Activated T-helper 17 cell treated with anti-CD3 and anti-CD28 coated beads, Interleukin-2, amount 50 U/mL, for 72 hours (primary cell): ENCODE measurements around the gene LRRC1. TPM values are rescaled to one million over a fixed set of nuclear protein-coding genes. Genes with fewer than 3 reads are reported as not detected.
"Not testable (repeated sequence)": the region's sequence is repeated elsewhere in the genome, so short reads cannot be mapped to it uniquely, and the experiment has no call there.

ENCODE experiments used
- ATAC-seq: fragments of 150-1000 bp; cut with Tn5 transposase; replicated peaks from 2 replicates; pipeline ENCODE4 v1.10.0; 2021; ENCODE audit warnings: mild to moderate bottlenecking, moderate library complexity
- H3K27ac Mint-ChIP-seq: one replicate; pipeline ENCODE4 v1.8.0; 2022; ENCODE audit warnings: mixed read lengths
- H3K27me3 Mint-ChIP-seq: one replicate; pipeline ENCODE4 v1.8.0; 2022; ENCODE audit warnings: mixed read lengths
- H3K36me3 Mint-ChIP-seq: one replicate; pipeline ENCODE4 v1.8.0; 2022; ENCODE audit warnings: low read depth, mild to moderate bottlenecking, mixed read lengths
- H3K4me1 Mint-ChIP-seq: one replicate; pipeline ENCODE4 v1.8.0; 2022; ENCODE audit warnings: mixed read lengths
- H3K4me3 Mint-ChIP-seq: one replicate; pipeline ENCODE4 v1.8.0; 2022; ENCODE audit warnings: mild to moderate bottlenecking, mixed read lengths
- H3K9me3 Mint-ChIP-seq: one replicate; pipeline ENCODE4 v1.8.0; 2022; ENCODE audit warnings: mixed read lengths
- total RNA-seq, 2 donors: library from RNA; stranded (reverse); gene quantifications; one replicate each; pipeline ENCODE4 v1.2.3, GENCODE V29; 2022

LRRC1 gene
- total RNA-seq, 2 donors from 2014 or later: 1.7 to 2.2 TPM

DNA sequence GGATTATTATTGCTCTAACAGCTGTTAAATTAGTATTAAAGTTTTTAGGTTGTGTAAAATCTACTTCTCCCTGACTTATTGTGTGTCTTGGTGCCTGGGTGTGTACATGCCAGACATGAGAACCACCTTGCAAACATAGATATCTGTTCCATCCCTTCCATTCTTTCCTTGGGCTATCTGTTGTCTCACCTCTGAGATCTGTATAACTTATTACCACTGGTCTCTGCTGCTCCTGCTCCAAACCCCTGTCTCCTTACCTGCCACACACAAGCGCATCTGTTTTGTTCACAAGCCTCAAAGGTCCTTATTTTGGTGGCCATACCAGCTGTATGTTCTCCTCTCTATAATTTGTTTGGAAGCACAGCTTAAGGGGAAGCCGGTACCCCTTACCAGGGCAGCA is 2.5 kb downstream of the LRRC1 start:
- Mint-ChIP-seq H3K4me3 (no peak overlapping the region), H3K9me3 (no peaks in the 10 kb centered on the region), H3K36me3 (no peaks in the 10 kb centered on the region), H3K27ac (no peak overlapping the region), H3K27me3 (no peaks in the 10 kb centered on the region), H3K4me1 (peaks cover 12% of the 10 kb centered on the region)
- no peak for ATAC-seq

DNA sequence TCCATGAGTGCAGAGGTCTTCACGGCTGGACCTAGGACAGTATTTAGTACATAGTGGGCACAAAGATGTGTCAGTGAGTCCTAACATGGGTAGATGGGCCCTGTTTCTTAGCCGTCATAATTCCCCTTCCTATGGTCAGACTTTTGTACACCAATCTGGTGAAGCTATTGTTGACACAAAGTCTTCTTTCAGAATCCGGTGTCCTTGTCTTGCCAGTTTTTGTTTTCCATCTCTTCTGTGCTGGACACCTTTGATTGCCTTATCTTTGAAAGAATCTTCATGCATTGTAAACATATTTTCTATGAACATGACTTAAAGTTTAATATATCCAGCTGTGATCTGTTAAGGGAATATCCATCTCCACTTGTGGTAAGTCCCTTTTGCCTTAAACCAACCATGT is 4.5 kb downstream of the LRRC1 start:
- no peaks in the 10 kb centered on the region for H3K36me3 Mint-ChIP-seq
- no peaks in the 10 kb centered on the region for H3K27me3 Mint-ChIP-seq
- no peak overlapping the region for H3K27ac Mint-ChIP-seq
- H3K4me3 Mint-ChIP-seq: no peak overlapping the region
- H3K9me3 Mint-ChIP-seq: no peaks in the 10 kb centered on the region
- no peak for ATAC-seq
- peaks cover 4% of the 10 kb centered on the region for H3K4me1 Mint-ChIP-seq

DNA sequence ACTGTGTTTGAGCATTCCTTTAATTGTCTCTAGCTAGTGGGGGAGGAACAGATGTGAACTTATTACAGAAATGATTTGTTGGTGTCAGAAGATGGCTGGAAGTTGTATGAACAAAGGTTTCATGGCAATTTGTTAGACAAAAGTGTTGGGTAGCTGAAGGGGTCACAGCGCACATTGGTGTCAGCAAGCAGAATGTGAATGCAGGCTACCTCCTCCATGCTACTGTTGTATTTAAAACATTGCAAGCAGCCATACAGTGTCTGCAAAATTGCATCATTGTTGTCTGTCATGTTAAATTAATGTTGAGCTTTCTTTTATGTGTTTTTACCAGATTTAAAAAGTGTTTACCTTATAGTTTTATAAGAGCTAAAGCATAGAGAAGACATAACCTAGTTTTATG is 6.2 kb downstream of the LRRC1 start:
- Mint-ChIP-seq H3K9me3 (no peaks in the 10 kb centered on the region), H3K27ac (no peak overlapping the region), H3K4me3 (no peak overlapping the region), H3K4me1 (peaks cover 3% of the 10 kb centered on the region), H3K36me3 (no peaks in the 10 kb centered on the region), H3K27me3 (no peaks in the 10 kb centered on the region)
- no peak for ATAC-seq

DNA sequence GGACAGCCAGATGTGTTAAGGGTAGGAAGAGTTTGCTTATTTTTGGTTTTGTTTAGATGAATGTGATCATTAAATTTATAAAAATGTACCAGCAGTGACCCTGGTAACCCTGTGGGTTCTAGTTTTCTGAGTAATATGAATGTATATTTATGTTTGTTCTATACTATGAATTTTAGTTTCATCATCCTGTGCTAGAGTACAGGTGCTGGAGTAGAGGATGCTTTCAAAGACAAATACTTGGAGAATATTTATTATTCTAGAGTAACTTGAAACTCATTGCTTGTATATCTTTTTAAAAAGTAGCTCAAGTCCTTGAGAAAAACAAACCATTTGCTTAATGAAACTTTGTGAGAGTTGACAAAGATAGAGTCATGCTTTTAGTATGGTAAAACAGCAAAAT is 7.8 kb downstream of the LRRC1 start:
- Mint-ChIP-seq H3K27me3 (no peaks in the 10 kb centered on the region), H3K9me3 (no peaks in the 10 kb centered on the region), H3K36me3 (no peaks in the 10 kb centered on the region), H3K27ac (no peak overlapping the region), H3K4me3 (no peak overlapping the region), H3K4me1 (peaks cover under 1% of the 10 kb centered on the region)
- no peak for ATAC-seq

DNA sequence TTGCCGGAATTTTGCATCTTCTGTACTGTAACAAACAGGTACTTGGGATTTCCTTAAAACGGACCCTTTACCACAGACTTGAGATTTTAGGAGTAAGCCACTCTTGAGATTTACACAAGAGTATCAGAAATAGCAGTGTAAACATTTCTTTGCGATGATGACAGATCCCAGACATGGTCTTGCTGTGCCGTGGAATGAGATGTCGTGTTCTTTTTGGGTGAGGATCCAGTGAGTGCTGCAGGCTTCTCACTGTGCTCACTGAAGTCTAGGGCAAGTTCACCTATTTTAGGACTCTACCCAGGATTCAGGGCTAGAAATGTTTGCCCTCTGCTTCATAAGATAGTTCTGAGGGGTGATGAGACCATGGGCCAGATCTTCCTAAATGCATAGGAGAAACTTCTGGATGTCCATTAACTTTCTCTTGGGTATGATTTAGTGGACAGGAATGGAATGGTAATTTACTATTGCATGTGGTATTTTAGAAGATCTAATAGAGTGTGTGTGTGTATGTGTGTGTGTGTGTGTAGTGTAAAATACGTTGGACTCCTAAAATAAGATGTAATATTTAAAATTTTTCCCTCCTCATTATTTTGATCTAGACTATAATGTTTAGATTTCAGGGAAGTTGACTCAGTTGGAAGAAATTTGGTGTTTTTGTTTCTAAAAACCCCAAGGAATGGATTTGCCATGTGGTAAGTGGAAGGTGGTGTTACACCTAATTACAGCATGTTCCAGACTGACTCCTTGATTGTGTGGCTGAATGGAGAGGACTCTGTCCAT is 8.5 kb downstream of the LRRC1 start:
- Mint-ChIP-seq H3K27ac (no peak overlapping the region), H3K36me3 (no peaks in the 10 kb centered on the region), H3K4me3 (no peak overlapping the region), H3K27me3 (no peaks in the 10 kb centered on the region), H3K4me1 (peaks cover 5% of the 10 kb centered on the region), H3K9me3 (no peaks in the 10 kb centered on the region)
- no peak for ATAC-seq

DNA sequence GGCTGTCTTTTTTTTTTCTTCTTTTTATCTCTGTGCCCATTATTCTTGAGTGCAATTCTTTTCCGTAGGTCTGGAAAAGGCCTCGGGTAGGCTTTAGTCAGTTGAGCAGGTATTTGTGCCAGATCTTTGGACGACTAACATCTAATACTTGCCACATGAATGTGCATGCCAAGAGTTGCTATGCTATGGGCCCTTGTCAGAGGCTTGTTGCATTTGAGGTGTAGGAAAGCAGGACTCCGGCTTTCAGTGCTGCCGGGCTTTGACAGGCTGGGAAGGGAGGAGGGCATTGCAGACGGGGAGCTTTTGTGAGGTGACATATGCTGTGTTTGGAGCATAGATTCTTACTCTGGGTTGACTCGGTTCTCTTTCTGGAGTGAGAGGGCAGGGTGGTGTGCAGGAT is 10.2 kb downstream of the LRRC1 start:
- no peak overlapping the region for H3K4me3 Mint-ChIP-seq
- H3K27me3 Mint-ChIP-seq: no peaks in the 10 kb centered on the region
- ATAC-seq: no peak
- peaks cover 5% of the 10 kb centered on the region for H3K4me1 Mint-ChIP-seq
- no peaks in the 10 kb centered on the region for H3K36me3 Mint-ChIP-seq
- no peaks in the 10 kb centered on the region for H3K9me3 Mint-ChIP-seq
- H3K27ac Mint-ChIP-seq: no peak overlapping the region

DNA sequence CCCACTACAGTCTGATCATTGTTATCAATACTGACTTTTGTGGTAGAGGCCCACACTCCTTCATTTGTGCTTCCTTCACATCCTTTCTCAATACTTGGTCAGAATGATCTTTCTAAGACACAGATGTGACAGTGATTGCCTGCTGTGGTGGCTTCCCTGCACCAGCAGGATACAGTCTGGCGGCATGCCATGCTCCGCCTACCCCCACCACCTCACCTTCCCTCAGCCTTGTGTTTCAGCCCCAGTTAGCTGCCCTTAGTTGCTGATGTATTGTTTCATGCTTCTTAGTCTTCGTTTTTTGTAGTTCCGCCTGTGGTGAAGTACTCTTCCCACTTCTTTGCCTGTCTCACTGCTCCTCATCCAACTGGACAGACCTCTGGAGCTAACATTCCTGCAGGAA is 10.9 kb downstream of the LRRC1 start:
- Mint-ChIP-seq H3K27ac (no peak overlapping the region), H3K36me3 (no peaks in the 10 kb centered on the region), H3K27me3 (no peaks in the 10 kb centered on the region), H3K4me3 (no peak overlapping the region), H3K4me1 (peaks cover 5% of the 10 kb centered on the region), H3K9me3 (no peaks in the 10 kb centered on the region)
- ATAC-seq: no peak

DNA sequence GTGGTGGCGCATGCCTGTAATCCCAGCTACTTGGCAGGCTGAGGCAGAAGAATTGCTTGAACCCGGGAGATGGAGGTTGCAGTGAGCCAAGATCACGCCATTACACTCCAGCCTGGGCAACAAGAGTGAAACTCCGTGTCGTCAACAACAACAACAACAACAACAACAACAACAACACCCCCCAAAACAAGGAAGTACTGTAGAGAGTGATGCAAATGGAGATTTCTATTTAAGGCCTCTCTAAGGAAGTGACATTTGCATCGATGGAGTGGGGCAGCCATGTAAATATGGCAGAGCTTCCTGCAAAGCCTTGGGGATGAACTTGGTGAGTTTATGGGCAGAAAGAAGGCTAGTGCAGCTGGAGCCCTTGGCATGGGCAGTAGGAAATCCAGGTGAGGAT is 12.8 kb downstream of the LRRC1 start:
- not testable (repeated sequence) for H3K4me3 Mint-ChIP-seq, H3K9me3 Mint-ChIP-seq

DNA sequence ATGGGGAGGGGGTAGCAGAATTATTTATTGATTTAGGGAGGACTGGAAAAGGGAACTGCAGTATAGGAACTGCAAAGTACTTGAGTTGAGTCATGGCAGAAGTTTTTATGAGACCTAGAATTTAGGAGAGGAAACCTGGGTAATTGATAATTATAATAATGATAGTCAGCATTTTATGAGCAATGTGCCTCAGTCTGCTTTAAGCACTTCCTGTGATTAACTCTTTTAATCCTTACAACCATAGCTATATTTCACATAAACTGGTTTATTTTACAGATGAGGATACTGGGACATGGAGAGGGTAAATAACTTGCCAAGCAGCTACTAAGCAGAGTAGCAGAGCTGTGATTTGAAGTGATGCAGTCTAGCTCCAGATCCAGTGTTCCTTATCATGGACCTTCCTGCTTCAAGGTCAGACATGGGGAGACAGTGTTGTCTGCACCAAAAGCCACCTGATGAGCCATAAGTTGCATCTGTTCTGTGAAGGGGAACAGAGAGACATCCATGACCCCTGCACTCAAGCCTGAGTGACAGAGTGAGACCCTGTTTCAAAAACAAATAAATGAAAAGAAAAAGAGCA is 13.6 kb downstream of the LRRC1 start:
- H3K27ac Mint-ChIP-seq: no peak overlapping the region
- H3K36me3 Mint-ChIP-seq: no peaks in the 10 kb centered on the region
- peaks cover 3% of the 10 kb centered on the region for H3K9me3 Mint-ChIP-seq
- no peak overlapping the region for H3K4me3 Mint-ChIP-seq
- ATAC-seq: no peak
- peaks cover 10% of the 10 kb centered on the region for H3K4me1 Mint-ChIP-seq
- no peaks in the 10 kb centered on the region for H3K27me3 Mint-ChIP-seq

More for the DNA sequence above, 12.8 kb downstream of the LRRC1 start:
- not testable (repeated sequence) for H3K4me1 Mint-ChIP-seq, H3K27me3 Mint-ChIP-seq, ATAC-seq, H3K27ac Mint-ChIP-seq, H3K36me3 Mint-ChIP-seq

DNA sequence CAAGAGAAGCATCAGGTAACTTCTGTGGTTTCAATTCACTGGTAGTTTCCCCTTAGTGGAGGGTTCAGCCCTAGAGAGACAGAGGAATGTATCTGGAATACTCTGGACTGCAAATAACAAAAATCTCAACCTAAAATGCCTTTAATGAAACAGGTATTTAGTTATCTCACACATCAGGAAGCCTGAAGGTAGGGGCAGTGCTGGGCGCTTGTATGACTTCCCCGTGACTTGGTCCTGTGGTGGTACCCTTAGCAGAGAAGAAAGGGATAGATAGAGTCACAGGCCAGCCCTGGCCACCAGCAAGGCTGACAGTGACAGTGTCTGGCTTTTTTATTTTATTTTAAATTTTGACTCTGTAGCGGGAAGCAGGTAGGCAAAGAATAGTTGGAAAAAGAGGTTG is 14.9 kb downstream of the LRRC1 start:
- H3K4me1 Mint-ChIP-seq: peaks cover 10% of the 10 kb centered on the region
- no peak overlapping the region for H3K4me3 Mint-ChIP-seq
- no peaks in the 10 kb centered on the region for H3K27me3 Mint-ChIP-seq
- H3K27ac Mint-ChIP-seq: no peak overlapping the region
- ATAC-seq: no peak
- peaks cover 3% of the 10 kb centered on the region for H3K9me3 Mint-ChIP-seq
- no peaks in the 10 kb centered on the region for H3K36me3 Mint-ChIP-seq

DNA sequence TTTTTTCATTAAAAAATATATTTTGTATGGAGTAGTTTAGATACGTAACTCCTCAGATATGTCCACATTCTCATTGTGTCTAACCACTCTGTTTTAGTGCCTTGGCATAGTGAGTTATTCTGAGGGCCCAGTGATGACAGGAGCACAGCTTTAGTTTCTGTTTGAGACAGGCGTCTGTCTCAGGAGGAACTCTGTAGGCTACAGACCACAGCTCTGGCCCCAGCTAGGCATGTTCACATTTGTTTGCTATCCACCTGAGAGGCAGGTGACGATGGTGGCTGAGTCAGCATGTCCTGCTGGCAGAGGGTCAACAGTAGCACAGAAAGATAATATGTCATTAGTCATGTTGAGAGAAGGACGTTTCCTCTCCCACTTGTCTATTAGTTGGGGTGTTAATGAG is 16.3 kb downstream of the LRRC1 start:
- Mint-ChIP-seq H3K4me3 (no peak overlapping the region), H3K27me3 (no peaks in the 10 kb centered on the region), H3K27ac (no peak overlapping the region), H3K4me1 (peaks cover 10% of the 10 kb centered on the region), H3K9me3 (peaks cover 3% of the 10 kb centered on the region), H3K36me3 (no peaks in the 10 kb centered on the region)
- peak; percentile 29 for ATAC-seq

DNA sequence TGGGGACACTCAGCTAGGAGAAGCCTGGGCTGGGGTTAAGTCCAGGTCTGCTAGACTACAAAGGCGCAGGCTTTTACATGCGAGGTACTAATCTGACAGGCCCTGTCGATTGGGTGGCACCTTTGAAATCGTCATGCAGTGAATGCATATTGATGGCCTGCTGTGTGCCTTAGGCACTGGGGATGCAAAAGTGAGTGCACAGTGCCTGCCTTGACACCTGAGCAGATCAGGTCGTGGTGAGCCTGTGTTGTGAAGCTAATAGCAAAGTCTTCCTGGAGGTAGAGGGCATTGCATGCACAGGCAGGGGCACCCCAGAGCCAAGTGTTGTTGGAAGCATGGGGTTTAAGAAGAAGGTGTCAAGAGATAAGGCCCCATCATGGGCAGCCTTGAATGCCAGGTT is 16.9 kb downstream of the LRRC1 start:
- Mint-ChIP-seq H3K27ac (no peak overlapping the region), H3K4me1 (peaks cover 10% of the 10 kb centered on the region), H3K4me3 (no peak overlapping the region)

DNA sequence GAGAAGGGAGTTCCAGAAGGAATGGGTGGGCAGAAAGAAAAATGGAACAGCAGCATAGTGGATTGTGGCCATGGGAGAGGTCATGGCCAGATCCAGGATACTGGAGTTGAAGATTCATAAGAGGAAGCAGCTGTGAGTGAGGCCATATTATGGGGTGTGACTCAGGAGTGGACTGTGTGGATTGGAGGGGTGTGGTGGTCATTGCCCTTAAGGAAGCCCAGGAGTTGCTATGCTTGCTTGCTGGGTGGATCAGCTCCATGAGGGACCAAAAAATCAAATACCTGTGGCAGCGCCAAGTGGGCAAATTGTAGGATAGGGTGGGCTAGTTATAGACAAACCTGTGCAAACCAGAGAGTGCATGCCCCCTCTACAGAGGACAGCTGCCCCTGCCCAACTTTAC is 18.3 kb downstream of the LRRC1 start:
- Mint-ChIP-seq H3K27me3 (no peaks in the 10 kb centered on the region), H3K4me3 (no peak overlapping the region), H3K36me3 (no peaks in the 10 kb centered on the region), H3K27ac (no peak overlapping the region), H3K9me3 (peaks cover 3% of the 10 kb centered on the region), H3K4me1 (peaks cover 4% of the 10 kb centered on the region)
- ATAC-seq: no peak

More for the DNA sequence above, 16.9 kb downstream of the LRRC1 start:
- no peaks in the 10 kb centered on the region for H3K27me3 Mint-ChIP-seq
- no peak for ATAC-seq
- H3K36me3 Mint-ChIP-seq: no peaks in the 10 kb centered on the region
- peaks cover 3% of the 10 kb centered on the region for H3K9me3 Mint-ChIP-seq

DNA sequence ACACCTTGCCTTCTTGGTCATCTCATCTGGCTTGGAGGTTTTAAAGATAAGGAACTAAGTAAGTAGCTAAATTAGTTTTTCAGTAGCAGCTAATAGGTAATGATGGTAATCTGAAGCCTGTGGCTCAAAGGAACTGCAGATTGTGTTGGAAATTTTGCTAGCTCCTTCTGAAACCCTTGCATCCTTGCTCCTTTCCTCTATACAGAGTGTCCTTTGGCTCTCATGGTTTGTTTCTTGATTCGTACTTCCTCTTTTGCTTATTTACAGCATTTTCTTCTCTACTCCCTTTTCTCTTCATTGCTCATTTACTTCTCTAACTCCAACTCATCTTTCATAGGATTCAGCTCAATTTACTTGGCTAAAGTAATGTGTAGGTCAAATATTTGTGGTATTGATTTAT is 19.0 kb downstream of the LRRC1 start:
- Mint-ChIP-seq H3K27ac (no peak overlapping the region), H3K4me3 (no peak overlapping the region), H3K9me3 (peaks cover 3% of the 10 kb centered on the region), H3K4me1 (peaks cover 6% of the 10 kb centered on the region), H3K27me3 (no peaks in the 10 kb centered on the region), H3K36me3 (no peaks in the 10 kb centered on the region)
- no peak for ATAC-seq

DNA sequence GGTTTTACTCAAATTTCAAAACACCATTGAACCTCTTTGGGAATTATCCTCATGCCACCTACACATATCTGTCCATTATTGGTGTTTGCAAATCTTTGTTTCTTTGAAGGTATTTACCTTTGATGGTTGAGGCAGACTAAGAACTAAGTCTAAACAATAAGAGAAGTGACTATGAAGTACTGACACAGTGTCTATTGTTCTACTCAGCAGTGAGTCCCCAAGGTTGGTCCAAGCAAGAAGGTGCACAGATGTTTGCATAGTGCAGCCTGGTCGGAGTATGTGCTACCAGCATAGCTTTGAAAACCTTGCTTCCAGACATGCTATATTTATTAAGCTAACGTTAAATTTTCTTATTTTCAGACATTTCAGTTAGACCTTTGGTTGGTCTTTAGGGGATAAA is 19.5 kb downstream of the LRRC1 start:
- ATAC-seq: no peak
- no peak overlapping the region for H3K27ac Mint-ChIP-seq
- H3K36me3 Mint-ChIP-seq: no peaks in the 10 kb centered on the region
- H3K27me3 Mint-ChIP-seq: no peaks in the 10 kb centered on the region
- peaks cover 11% of the 10 kb centered on the region for H3K4me1 Mint-ChIP-seq
- no peak overlapping the region for H3K4me3 Mint-ChIP-seq
- H3K9me3 Mint-ChIP-seq: peaks cover 3% of the 10 kb centered on the region
